ENCODE measurements around the gene MARCO.

- TF ChIP-seq, protein P1, sequence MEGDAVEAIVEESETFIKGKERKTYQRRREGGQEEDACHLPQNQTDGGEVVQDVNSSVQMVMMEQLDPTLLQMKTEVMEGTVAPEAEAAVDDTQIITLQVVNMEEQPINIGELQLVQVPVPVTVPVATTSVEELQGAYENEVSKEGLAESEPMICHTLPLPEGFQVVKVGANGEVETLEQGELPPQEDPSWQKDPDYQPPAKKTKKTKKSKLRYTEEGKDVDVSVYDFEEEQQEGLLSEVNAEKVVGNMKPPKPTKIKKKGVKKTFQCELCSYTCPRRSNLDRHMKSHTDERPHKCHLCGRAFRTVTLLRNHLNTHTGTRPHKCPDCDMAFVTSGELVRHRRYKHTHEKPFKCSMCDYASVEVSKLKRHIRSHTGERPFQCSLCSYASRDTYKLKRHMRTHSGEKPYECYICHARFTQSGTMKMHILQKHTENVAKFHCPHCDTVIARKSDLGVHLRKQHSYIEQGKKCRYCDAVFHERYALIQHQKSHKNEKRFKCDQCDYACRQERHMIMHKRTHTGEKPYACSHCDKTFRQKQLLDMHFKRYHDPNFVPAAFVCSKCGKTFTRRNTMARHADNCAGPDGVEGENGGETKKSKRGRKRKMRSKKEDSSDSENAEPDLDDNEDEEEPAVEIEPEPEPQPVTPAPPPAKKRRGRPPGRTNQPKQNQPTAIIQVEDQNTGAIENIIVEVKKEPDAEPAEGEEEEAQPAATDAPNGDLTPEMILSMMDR (optimal IDR thresholded peaks at IDR 0.05 in 1 of 3, IDR thresholded peaks at IDR 0.05 in 1 of 3, conservative IDR thresholded peaks at IDR 0.05 in 1 of 3; ENCODE audit: extremely low read depth in 1 of 3, insufficient read depth in 2 of 3, low read length in 3 of 3), result no peak
- TF ChIP-seq EZH2 (IDR thresholded peaks at IDR 0.05; ENCODE audit: low read length), result no peak
Measured at GRCh38 chr2:118974103-118974993, 32.4 kb downstream of the MARCO start.

All from keratinocyte (primary cell).